PC-9 (cell line): ENCODE measurements around the gene C1orf185.

ENCODE experiments used
- EZH2 ChIP-seq: fragments of 200-600 bp; sonication (generic); IDR thresholded peaks from 2 replicates; pipeline ENCODE4 v1.8.0; 2017; ENCODE audit warnings: antibody characterized with exemption, low read depth
- TF ChIP-seq, protein P1 (sequence below): fragments of 200-600 bp; sonication (generic); conservative IDR thresholded peaks from 2 replicates; pipeline ENCODE4 v1.6.1; 2017; ENCODE audit warnings: mixed run types, antibody characterized with exemption, mild to moderate bottlenecking, moderate library complexity

DNA sequence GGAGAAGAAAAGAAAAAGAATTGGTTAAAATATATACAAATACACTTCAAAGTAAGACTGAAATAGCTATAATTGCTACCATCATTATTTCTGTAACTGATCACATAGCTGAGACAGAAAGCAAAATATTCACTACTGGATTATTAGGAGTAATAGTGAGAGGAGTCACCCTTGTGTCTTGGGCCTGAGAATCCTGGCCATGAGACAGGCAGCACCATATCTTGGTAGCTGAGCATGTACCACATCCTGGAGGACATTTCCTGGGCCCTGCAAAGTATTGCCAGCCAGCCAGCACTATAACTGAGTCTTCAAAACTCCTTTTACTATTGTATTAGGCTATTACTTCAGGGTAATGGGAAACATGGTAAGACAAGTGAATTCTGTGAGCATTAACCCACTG lies 63.5 kb downstream of the C1orf185 start:
- TF ChIP-seq, protein P1, sequence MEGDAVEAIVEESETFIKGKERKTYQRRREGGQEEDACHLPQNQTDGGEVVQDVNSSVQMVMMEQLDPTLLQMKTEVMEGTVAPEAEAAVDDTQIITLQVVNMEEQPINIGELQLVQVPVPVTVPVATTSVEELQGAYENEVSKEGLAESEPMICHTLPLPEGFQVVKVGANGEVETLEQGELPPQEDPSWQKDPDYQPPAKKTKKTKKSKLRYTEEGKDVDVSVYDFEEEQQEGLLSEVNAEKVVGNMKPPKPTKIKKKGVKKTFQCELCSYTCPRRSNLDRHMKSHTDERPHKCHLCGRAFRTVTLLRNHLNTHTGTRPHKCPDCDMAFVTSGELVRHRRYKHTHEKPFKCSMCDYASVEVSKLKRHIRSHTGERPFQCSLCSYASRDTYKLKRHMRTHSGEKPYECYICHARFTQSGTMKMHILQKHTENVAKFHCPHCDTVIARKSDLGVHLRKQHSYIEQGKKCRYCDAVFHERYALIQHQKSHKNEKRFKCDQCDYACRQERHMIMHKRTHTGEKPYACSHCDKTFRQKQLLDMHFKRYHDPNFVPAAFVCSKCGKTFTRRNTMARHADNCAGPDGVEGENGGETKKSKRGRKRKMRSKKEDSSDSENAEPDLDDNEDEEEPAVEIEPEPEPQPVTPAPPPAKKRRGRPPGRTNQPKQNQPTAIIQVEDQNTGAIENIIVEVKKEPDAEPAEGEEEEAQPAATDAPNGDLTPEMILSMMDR: no peak
- no peak for TF ChIP-seq EZH2
